ENCODE results near the gene SLCO2A1.

The SLCO2A1 gene

DNA sequence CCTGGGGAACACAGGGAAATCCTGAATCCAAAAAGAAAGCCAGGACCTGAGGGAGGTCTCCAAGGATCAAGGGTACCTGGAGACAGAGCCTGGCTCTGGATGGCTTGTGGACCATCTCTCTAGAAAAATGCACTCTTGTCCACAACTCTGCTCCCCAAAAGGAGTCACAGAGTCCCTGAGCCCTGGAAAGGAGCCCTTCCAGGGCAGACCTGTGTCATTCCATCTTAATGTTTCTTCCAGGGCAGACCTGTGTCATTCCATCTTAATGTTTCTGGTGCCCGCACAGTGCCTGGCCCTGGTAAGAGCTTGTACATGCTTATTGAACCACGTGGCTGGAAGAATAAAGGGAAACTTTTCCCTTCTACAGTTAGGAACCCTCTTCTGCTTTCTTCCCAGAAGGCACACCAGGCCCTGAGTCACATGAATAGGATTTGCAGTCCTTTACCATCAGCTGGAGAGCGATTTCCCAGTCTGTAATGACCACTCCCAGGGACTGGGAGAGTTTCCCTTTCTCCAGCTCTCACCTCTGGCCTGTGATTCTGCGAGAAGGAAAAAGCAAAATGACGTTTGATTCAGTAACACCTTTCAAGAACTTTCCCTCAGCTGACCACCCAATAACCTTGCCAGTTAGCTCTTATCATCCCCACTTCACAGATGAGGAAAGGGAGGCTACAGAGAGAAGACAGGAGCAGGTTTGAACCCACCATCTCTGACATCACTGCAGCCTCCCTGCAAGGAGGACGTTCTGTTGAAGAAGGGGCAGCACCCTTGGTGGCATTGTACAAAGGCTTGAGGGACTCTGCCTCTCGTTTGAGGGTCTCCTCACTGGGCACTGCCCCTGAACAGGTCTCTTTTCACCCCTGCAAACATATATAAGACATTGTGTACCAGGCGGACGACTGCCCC lies 35.8 kb upstream of the SLCO2A1 start:
- Histone ChIP-seq H3K36me3 (ENCODE audit: control insufficient read depth in 2 of 2, insufficient read depth in 1 of 2, low read length in 2 of 2) (no peaks in the 10 kb centered on the region), H3K9me3 (ENCODE audit: control insufficient read depth, insufficient read depth, low read depth, low read length) (no peaks in the 10 kb centered on the region), H3K4me1 (ENCODE audit: control insufficient read depth, insufficient read depth, low read length) (no peaks in the 10 kb centered on the region), H3K4me3 (ENCODE audit: low read depth, low read length) (no peak overlapping the region), H3K27ac (ENCODE audit: extremely low read depth, low read depth, low read length) (no peak overlapping the region)
- TF ChIP-seq ZNF184 (tag by site-specific recombination; IDR thresholded peaks at IDR 0.05) (no peak), GLI4 (tag by site-specific recombination; IDR thresholded peaks at IDR 0.05) (no peak)
- ChIA-PET CTCF (interaction anchor here (0.6 kb wide), 2 partner anchors 11 to 92 kb away, joined by 3 read pairs; no protein-coding TSS in a partner anchor), POLR2A (no interaction called here)

DNA sequence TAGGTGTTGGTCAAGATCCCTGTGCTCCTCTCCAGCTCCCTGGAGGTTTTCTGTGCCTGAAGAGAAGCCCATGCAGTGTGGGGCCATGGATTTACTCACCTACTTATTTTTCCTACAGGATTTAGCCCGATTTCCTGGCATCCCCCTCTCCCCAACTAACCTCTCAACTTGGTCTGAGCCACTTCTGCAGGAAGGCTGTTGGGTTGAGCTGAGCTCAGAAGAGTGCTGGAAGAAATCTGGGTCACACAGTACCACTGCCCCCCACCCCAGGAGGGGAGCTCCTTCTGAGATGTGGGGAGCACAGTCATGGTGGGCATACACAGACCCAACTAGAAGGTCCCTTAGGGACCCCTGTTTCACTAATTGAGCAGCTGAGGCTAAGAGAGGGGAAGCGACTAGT lies 34.4 kb upstream of the SLCO2A1 start:
- H3K9me3 ChIP-seq (ENCODE audit: control insufficient read depth, insufficient read depth, low read depth, low read length) = no peaks in the 10 kb centered on the region
- CTCF ChIA-PET = no interaction called here
- no peak overlapping the region for H3K27ac ChIP-seq (ENCODE audit: extremely low read depth, low read depth, low read length)
- H3K36me3 ChIP-seq (ENCODE audit: control insufficient read depth in 2 of 2, insufficient read depth in 1 of 2, low read length in 2 of 2) = no peaks in the 10 kb centered on the region
- H3K4me1 ChIP-seq (ENCODE audit: control insufficient read depth, insufficient read depth, low read length) = no peaks in the 10 kb centered on the region
- no peak overlapping the region for H3K4me3 ChIP-seq (ENCODE audit: low read depth, low read length)
- TF ChIP-seq PRDM1 (tag by site-specific recombination; IDR thresholded peaks at IDR 0.05) (no peak), REPIN1 (tag by site-specific recombination; IDR thresholded peaks at IDR 0.05; ENCODE audit: low read depth) (no peak), ZNF174 (tag by site-specific recombination; IDR thresholded peaks at IDR 0.05) (no peak), ZNF114 (tag by site-specific recombination; IDR thresholded peaks at IDR 0.05) (no peak), ZNF2 (tag by site-specific recombination; IDR thresholded peaks at IDR 0.05) (no peak), ZNF266 (tag by site-specific recombination; IDR thresholded peaks at IDR 0.05; ENCODE audit: low read depth) (no peak), ZNF621 (tag by site-specific recombination; IDR thresholded peaks at IDR 0.05) (no peak), WT1 (tag by site-specific recombination; IDR thresholded peaks at IDR 0.05) (no peak), ZNF530 (tag by site-specific recombination; IDR thresholded peaks at IDR 0.05; ENCODE audit: low read depth) (no peak), ZNF202 (tag by site-specific recombination; IDR thresholded peaks at IDR 0.05; ENCODE audit: borderline replicate concordance) (no peak)
- TF ChIP-seq, protein P1, sequence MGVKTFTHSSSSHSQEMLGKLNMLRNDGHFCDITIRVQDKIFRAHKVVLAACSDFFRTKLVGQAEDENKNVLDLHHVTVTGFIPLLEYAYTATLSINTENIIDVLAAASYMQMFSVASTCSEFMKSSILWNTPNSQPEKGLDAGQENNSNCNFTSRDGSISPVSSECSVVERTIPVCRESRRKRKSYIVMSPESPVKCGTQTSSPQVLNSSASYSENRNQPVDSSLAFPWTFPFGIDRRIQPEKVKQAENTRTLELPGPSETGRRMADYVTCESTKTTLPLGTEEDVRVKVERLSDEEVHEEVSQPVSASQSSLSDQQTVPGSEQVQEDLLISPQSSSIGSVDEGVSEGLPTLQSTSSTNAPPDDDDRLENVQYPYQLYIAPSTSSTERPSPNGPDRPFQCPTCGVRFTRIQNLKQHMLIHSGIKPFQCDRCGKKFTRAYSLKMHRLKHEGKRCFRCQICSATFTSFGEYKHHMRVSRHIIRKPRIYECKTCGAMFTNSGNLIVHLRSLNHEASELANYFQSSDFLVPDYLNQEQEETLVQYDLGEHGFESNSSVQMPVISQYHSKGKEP (tag by site-specific recombination; IDR thresholded peaks at IDR 0.05) = no peak
- TF ChIP-seq, protein P2, sequence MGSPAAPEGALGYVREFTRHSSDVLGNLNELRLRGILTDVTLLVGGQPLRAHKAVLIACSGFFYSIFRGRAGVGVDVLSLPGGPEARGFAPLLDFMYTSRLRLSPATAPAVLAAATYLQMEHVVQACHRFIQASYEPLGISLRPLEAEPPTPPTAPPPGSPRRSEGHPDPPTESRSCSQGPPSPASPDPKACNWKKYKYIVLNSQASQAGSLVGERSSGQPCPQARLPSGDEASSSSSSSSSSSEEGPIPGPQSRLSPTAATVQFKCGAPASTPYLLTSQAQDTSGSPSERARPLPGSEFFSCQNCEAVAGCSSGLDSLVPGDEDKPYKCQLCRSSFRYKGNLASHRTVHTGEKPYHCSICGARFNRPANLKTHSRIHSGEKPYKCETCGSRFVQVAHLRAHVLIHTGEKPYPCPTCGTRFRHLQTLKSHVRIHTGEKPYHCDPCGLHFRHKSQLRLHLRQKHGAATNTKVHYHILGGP (tag by site-specific recombination; IDR thresholded peaks at IDR 0.05) = no peak
- TF ChIP-seq, protein P3, sequence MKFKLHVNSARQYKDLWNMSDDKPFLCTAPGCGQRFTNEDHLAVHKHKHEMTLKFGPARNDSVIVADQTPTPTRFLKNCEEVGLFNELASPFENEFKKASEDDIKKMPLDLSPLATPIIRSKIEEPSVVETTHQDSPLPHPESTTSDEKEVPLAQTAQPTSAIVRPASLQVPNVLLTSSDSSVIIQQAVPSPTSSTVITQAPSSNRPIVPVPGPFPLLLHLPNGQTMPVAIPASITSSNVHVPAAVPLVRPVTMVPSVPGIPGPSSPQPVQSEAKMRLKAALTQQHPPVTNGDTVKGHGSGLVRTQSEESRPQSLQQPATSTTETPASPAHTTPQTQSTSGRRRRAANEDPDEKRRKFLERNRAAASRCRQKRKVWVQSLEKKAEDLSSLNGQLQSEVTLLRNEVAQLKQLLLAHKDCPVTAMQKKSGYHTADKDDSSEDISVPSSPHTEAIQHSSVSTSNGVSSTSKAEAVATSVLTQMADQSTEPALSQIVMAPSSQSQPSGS (tag by site-specific recombination; IDR thresholded peaks at IDR 0.05; ENCODE audit: low read depth) = no peak
- TF ChIP-seq, protein P4, sequence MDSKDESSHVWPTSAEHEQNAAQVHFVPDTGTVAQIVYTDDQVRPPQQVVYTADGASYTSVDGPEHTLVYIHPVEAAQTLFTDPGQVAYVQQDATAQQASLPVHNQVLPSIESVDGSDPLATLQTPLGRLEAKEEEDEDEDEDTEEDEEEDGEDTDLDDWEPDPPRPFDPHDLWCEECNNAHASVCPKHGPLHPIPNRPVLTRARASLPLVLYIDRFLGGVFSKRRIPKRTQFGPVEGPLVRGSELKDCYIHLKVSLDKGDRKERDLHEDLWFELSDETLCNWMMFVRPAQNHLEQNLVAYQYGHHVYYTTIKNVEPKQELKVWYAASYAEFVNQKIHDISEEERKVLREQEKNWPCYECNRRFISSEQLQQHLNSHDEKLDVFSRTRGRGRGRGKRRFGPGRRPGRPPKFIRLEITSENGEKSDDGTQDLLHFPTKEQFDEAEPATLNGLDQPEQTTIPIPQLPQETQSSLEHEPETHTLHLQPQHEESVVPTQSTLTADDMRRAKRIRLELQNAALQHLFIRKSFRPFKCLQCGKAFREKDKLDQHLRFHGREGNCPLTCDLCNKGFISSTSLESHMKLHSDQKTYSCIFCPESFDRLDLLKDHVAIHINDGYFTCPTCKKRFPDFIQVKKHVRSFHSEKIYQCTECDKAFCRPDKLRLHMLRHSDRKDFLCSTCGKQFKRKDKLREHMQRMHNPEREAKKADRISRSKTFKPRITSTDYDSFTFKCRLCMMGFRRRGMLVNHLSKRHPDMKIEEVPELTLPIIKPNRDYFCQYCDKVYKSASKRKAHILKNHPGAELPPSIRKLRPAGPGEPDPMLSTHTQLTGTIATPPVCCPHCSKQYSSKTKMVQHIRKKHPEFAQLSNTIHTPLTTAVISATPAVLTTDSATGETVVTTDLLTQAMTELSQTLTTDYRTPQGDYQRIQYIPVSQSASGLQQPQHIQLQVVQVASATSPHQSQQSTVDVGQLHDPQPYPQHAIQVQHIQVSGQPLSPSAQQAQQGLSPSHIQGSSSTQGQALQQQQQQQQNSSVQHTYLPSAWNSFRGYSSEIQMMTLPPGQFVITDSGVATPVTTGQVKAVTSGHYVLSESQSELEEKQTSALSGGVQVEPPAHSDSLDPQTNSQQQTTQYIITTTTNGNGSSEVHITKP (tag by site-specific recombination; IDR thresholded peaks at IDR 0.05) = no peak
- POLR2A ChIA-PET = interaction anchor here (0.5 kb wide), 1 partner anchor 13 kb away, joined by 4 read pairs; no protein-coding TSS in a partner anchor
